H9 (cell line): ENCODE measurements around the gene AMMECR1L. TPM values are rescaled to one million over a fixed set of nuclear protein-coding genes. Genes with fewer than 3 reads are reported as not detected.
A peak's percentile ranks its signal among the peaks of the same experiment; 100 is the strongest.

Source experiments
- DNase-seq: peaks from one replicate; pipeline ENCODE4 v3.0.0-alpha.2; 2017
- H2AFZ ChIP-seq: one replicate; pipeline ENCODE4 v1.6.1; 2013; ENCODE audit warnings: mild to moderate bottlenecking, low read length, control low read depth, moderate library complexity
- H2AK5ac ChIP-seq: 2 replicates; pipeline ENCODE4 v1.6.1; 2013; ENCODE audit warnings: low read length, control low read depth, mixed read lengths; ENCODE audit not compliant: insufficient read length
- H2BK120ac ChIP-seq: one replicate; pipeline ENCODE4 v1.6.1; 2013; ENCODE audit warnings: low read depth, mild to moderate bottlenecking, low read length, control low read depth, inconsistent platforms; ENCODE audit not compliant: poor library complexity, severe bottlenecking
- H2BK12ac ChIP-seq: 2 replicates; pipeline ENCODE4 v1.6.1; 2013; ENCODE audit warnings: low read length, control low read depth, mixed read lengths, low read depth; ENCODE audit not compliant: insufficient read length
- H2BK15ac ChIP-seq: 2 replicates; pipeline ENCODE4 v1.6.1; 2013; ENCODE audit warnings: low read depth, low read length, control low read depth
- H2BK20ac ChIP-seq: one replicate; pipeline ENCODE4 v1.6.1; 2013; ENCODE audit warnings: low read depth, mild to moderate bottlenecking, low read length, control low read depth, inconsistent platforms; ENCODE audit not compliant: poor library complexity, severe bottlenecking
- H2BK5ac ChIP-seq: 2 replicates; pipeline ENCODE4 v1.6.1; 2013; ENCODE audit warnings: low read length, control low read depth, mixed read lengths; ENCODE audit not compliant: insufficient read length
- H3K14ac ChIP-seq: 2 replicates; pipeline ENCODE4 v1.6.1; 2013; ENCODE audit warnings: low read length, control low read depth; ENCODE audit not compliant: insufficient read depth
- H3K18ac ChIP-seq: 2 replicates; pipeline ENCODE4 v1.6.1; 2013; ENCODE audit warnings: low read depth, mild to moderate bottlenecking, mixed read lengths, low read length, control low read depth; ENCODE audit not compliant: insufficient read length
- H3K23ac ChIP-seq: 2 replicates; pipeline ENCODE4 v1.6.1; 2013; ENCODE audit warnings: low read length, control low read depth, mixed read lengths, low read depth; ENCODE audit not compliant: insufficient read length
- H3K23me2 ChIP-seq: 2 replicates; pipeline ENCODE4 v1.6.1; 2013; ENCODE audit warnings: low read depth, mild to moderate bottlenecking, mixed read lengths, low read length, control low read depth; ENCODE audit not compliant: insufficient read length, poor library complexity, severe bottlenecking
- H3K27ac ChIP-seq: 2 replicates; pipeline ENCODE4 v1.5.1; 2013; ENCODE audit warnings: low read length, control low read depth, mixed read lengths, low read depth; ENCODE audit not compliant: insufficient read length
- H3K27me3 ChIP-seq: 2 replicates; pipeline ENCODE4 v1.6.1; 2013; ENCODE audit warnings: low read length, control low read depth, inconsistent platforms; ENCODE audit not compliant: insufficient read depth
- H3K4ac ChIP-seq: 2 replicates; pipeline ENCODE4 v1.6.1; 2013; ENCODE audit warnings: low read depth, mild to moderate bottlenecking, control low read depth, inconsistent platforms, low read length, moderate library complexity
- H3K4me1 ChIP-seq: 2 replicates; pipeline ENCODE4 v1.6.1; 2013; ENCODE audit warnings: low read length, control low read depth, inconsistent platforms; ENCODE audit not compliant: insufficient read depth
- H3K4me2 ChIP-seq: 2 replicates; pipeline ENCODE4 v1.6.1; 2013; ENCODE audit warnings: low read length, control low read depth, mixed read lengths; ENCODE audit not compliant: insufficient read length, insufficient read depth
- H3K56ac ChIP-seq: 2 replicates; pipeline ENCODE4 v1.6.1; 2013; ENCODE audit warnings: low read depth, mild to moderate bottlenecking, mixed read lengths, low read length, control low read depth; ENCODE audit not compliant: insufficient read length
- H3K79me1 ChIP-seq: 2 replicates; pipeline ENCODE4 v1.6.1; 2013; ENCODE audit warnings: low read depth, mild to moderate bottlenecking, moderate library complexity, low read length, control low read depth, inconsistent platforms; ENCODE audit not compliant: insufficient read depth, poor library complexity, severe bottlenecking
- H3K79me2 ChIP-seq: 2 replicates; pipeline ENCODE4 v1.6.1; 2013; ENCODE audit warnings: low read length, control low read depth, inconsistent platforms; ENCODE audit not compliant: insufficient read depth
- H3K9ac ChIP-seq: 2 replicates; pipeline ENCODE4 v1.6.1; 2013; ENCODE audit warnings: low read length, control low read depth, mixed read lengths; ENCODE audit not compliant: insufficient read length; ENCODE audit errors: extremely low read depth
- H3K9me3 ChIP-seq: one replicate; pipeline ENCODE4 v1.6.1; 2013; ENCODE audit warnings: low read depth, low read length, inconsistent platforms; ENCODE audit not compliant: control insufficient read depth
- H3T11ph ChIP-seq: one replicate; pipeline ENCODE4 v1.6.1; 2013; ENCODE audit warnings: mild to moderate bottlenecking, low read length, control low read depth, inconsistent platforms
- H4K20me1 ChIP-seq: one replicate; pipeline ENCODE4 v1.6.1; 2013; ENCODE audit not compliant: control insufficient read depth, insufficient read length, insufficient read depth
- H4K5ac ChIP-seq: 2 replicates; pipeline ENCODE4 v1.6.1; 2013; ENCODE audit warnings: low read depth, mild to moderate bottlenecking, mixed read lengths, low read length, control low read depth; ENCODE audit not compliant: insufficient read length
- H4K8ac ChIP-seq: replicated peaks from 2 replicates; pipeline ENCODE4 v1.6.1; 2013; ENCODE audit warnings: low read length, control low read depth, mixed read lengths, low read depth; ENCODE audit not compliant: insufficient read length
- H4K91ac ChIP-seq: 2 replicates; pipeline ENCODE4 v1.6.1; 2013; ENCODE audit warnings: low read depth, mild to moderate bottlenecking, moderate library complexity, mixed read lengths, low read length, control low read depth; ENCODE audit not compliant: insufficient read length
- H3K27ac Mint-ChIP-seq, 3 experiments: 2 replicates in 2 of 3; 3 replicates in 1 of 3; pipeline ENCODE4 v1.8.0; 2020 to 2021; ENCODE audit warnings: mixed read lengths in 3 of 3, mild to moderate bottlenecking in 1 of 3, moderate library complexity in 1 of 3
- H3K27me3 Mint-ChIP-seq: 2 replicates; pipeline ENCODE4 v1.8.0; 2021; ENCODE audit warnings: low read depth, mild to moderate bottlenecking, moderate library complexity, mixed read lengths
- H3K36me3 Mint-ChIP-seq, 3 experiments: 2 replicates in 2 of 3; 3 replicates in 1 of 3; pipeline ENCODE4 v1.8.0; 2020 to 2021; ENCODE audit warnings: low read depth in 3 of 3, mixed read lengths in 3 of 3; ENCODE audit not compliant: insufficient read depth in 1 of 3
- H3K4me1 Mint-ChIP-seq, 2 experiments: 2 replicates each; pipeline ENCODE4 v1.8.0; 2020; ENCODE audit warnings: mixed read lengths in 2 of 2
- H3K4me3 Mint-ChIP-seq, 2 experiments: 2 replicates in 1 of 2; 3 replicates in 1 of 2; pipeline ENCODE4 v1.8.0; 2020 to 2021; ENCODE audit warnings: mild to moderate bottlenecking in 2 of 2, mixed read lengths in 2 of 2, moderate library complexity in 1 of 2
- H3K9me3 Mint-ChIP-seq, 2 experiments: 2 replicates in 1 of 2; 3 replicates in 1 of 2; pipeline ENCODE4 v1.8.0; 2020; ENCODE audit warnings: mild to moderate bottlenecking in 2 of 2, mixed read lengths in 2 of 2, moderate library complexity in 1 of 2
- CTCF ChIP-seq: fragments of 200-600 bp; sonication (generic); conservative IDR thresholded peaks from 3 replicates; pipeline ENCODE4 v1.8.0; 2021; ENCODE audit warnings: antibody characterized with exemption, mild to moderate bottlenecking
- WGBS: extraction: QIAGEN DNeasy Blood & Tissue Kit; methylation state at CpG from one replicate; pipeline ENCODE4 v1.1.7; 2013; ENCODE audit warnings: missing lambda C conversion rate, low lambda C conversion rate, mixed read lengths; ENCODE audit not compliant: insufficient read length; ENCODE audit errors: extremely low coverage; 5-methylcytosine and 5-hydroxymethylcytosine counted together
- total RNA-seq: library from RNA; stranded (reverse); gene quantifications from 2 replicates; pipeline ENCODE4 v1.2.1, GENCODE V29; 2021

The AMMECR1L gene
- total RNA-seq, 1 experiment from 2014 or later: 20.0 TPM

- Histone ChIP-seq H2BK5ac (no peak overlapping the region), H4K8ac (no peak overlapping the region), H2BK120ac (no peak overlapping the region), H3K23me2 (peaks cover 7% of the 10 kb centered on the region), H4K91ac (no peak overlapping the region), H3K79me2 (peaks cover 22% of the 10 kb centered on the region; the same call in 1 of the 2 replicates), H2BK15ac (no peak overlapping the region), H3K4ac (no peak overlapping the region), H3K9me3 (no peaks in the 10 kb centered on the region), H3K79me1 (peaks cover 2% of the 10 kb centered on the region), H3K9ac (peak overlapping the region; percentile 82), H3T11ph (no peak overlapping the region), H2AK5ac (no peak overlapping the region), H2BK20ac (no peak overlapping the region), H3K56ac (no peak overlapping the region), H3K4me1 (no peaks in the 10 kb centered on the region), H3K27ac (no peak overlapping the region), H3K27me3 (no peaks in the 10 kb centered on the region), H3K23ac (no peak overlapping the region), H3K4me2 (peak overlapping the region; percentile 72), H4K20me1 (no peaks in the 10 kb centered on the region), H4K5ac (no peak overlapping the region), H3K18ac (peak overlapping the region; percentile 29), H2BK12ac (no peak overlapping the region), H3K14ac (peak overlapping the region; percentile 96; the same call in 1 of the 2 replicates), H2AFZ (no peak overlapping the region)
- Mint-ChIP-seq H3K27me3 (no peaks in the 10 kb centered on the region), H3K4me3 (peak overlapping the region; percentile 96 to 97), H3K4me1 (peaks cover 23 to 37% of the 10 kb centered on the region in 2 experiments), H3K36me3 (peaks cover 11 to 24% (median 22%) of the 10 kb centered on the region in 3 experiments; a peak in 6 of 7 replicates), H3K27ac (peak overlapping the region; percentile 18 to 97 (median 87); a peak in 6 of 7 replicates), H3K9me3 (no peaks in the 10 kb centered on the region; a peak in 1 of 5 replicates)
- WGBS: no CpG with 5 or more reads among the region's 18 CpGs
- no peak for DNase-seq
- no peak for TF ChIP-seq CTCF
Observed at GRCh38 chr2:127857265-127857808, 28.4 kb downstream of the AMMECR1L start.
